Forelimb muscle (tissue), 1 donor: Measurements from ENCODE around the gene GPR3. TPM values are rescaled to one million over a fixed set of nuclear protein-coding genes. Genes with fewer than 3 reads are reported as not detected.

Experiments
- DNase-seq: peaks from one replicate; pipeline ENCODE4 v3.0.0-alpha.2; 2013; ENCODE audit warnings: low read depth
- polyA plus RNA-seq: library from polyadenylated mRNA; unstranded; fragments of 120-200 nt; gene quantifications from one replicate; pipeline ENCODE4 v1.2.1, GENCODE V29; 2013; ENCODE audit not compliant: insufficient read length

GPR3 gene
- polyA plus RNA-seq: 0.75 TPM

- peak; percentile 52 for DNase-seq
Observed at GRCh38 chr1:27392096-27392777, at the start of gene GPR3. Gene GPR3 (plus strand): TSS chr1:27392622. CDS start chr1:27393799, 1,177 bp downstream.

GRCh38 chr1:27342778-27343638 is 49.4 kb upstream of the GPR3 start:
- no peak for DNase-seq

DNA sequence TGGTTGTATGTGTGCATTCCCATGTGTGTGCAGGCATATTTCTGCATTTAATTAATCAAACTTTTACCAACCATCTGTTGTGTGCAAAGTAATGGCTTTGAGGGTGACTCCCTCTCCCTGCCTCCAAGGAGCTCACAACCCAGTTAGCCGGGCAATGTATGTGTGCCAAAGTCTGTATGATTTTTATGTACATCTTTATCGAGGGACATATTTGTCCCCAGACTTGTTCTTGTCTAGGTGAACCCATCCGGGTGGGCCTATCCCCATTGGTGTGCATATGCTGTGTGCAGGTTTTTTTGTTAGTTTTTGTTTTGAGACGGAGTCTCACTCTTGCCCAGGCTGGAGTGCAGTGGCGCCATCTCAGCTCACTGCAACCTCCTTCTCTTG is 48.8 kb upstream of the GPR3 start:
- DNase-seq: no peak

DNA sequence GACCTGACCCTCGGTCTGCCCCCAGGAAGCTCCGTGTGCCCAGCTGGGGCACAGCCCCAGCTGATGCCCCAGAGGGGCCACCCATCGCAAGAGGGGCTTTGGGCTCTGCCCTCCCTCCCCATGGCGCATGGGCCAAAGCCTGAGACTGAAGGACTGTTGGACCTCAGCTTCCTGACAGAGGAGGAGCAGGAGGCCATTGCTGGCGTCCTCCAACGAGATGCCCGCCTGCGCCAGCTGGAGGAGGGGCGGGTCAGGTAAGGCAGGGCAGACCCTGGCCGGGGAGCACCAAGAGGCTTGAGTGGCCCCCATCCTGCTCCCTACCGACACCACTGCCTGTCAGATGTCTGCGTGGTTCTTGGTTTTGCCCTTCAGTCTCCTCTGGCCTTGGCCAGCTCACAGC is 47.1 kb upstream of the GPR3 start:
- no peak for DNase-seq

GRCh38 chr1:27346357-27346756 is 46.1 kb upstream of the GPR3 start:
- no peak for DNase-seq

DNA sequence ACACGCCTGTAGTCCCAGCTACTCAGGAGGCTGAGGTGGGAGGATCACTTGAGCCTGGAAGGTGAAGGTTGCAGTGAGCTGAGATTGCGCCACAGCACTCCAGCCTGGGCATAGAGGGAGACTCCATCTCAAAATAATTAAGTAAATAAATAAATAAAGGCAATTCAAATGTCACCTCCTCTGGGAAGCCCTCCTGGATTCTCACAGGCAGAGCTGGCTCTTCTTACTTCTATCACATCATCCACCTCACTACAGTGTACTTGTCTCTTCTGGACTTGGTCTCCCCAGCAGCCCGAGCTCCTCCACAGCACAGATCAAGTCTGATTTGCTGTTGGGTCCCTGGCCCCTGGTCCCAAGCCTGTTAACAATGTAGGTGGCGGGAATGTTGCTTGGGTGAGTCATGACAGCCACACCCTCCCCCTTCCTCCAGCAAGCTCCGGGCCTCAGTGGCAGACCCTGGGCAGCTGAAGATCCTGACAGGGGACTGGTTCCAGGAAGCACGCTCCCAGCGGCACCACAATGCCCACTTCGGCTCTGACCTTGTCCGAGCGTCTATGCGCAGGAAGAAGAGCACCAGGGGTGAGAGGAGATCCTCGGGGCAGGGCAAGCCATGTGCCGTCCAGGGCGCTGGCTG is 45.3 kb upstream of the GPR3 start:
- DNase-seq: no peak

DNA sequence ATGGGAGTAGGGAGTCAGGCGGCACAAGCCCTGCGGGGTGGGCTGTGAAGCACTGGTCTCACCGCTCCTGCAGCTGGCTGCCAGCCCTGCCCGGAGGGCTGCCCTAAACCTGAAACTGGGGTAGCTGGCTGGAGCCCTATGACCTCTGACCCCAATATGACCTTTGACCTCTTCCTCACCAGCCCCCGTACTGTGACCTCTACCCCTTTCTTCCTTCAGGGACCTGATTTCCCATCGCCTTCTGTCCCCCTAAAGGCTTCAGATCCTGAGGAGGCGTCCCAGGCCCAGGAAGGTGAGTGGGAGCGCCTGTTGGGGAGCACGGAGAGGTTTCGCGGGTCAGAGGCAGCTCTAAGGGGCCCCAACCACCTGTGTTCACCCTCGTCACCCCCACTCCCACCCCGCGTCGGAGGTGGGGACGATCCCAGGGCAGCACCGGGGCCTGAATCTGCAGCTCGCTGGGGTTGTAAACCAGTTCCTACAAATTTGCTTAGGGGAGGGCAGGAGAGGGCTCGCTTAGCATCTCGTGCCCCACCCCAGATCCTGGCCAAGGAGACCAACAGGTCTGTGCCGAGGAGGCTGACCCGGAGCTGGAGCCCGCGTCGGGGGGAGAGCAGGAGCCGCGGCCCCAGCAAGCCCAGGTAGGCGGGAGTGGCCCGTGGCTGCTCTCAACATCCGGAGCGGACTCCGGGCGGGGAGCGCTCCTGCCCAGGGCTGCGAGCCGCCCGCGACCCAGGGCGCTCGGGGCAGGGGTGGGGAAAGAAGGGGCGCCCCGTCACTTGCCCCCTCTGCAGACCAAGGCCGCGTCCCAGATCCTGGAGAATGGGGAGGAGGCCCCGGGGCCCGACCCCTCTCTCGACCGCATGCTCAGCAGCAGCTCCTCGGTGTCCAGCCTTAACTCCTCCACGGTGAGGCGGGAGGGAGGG is 43.3 kb upstream of the GPR3 start:
- no peak for DNase-seq

- DNase-seq: no peak
Observed at GRCh38 chr1:27349784-27350662, 42.4 kb upstream of the GPR3 start.

DNA sequence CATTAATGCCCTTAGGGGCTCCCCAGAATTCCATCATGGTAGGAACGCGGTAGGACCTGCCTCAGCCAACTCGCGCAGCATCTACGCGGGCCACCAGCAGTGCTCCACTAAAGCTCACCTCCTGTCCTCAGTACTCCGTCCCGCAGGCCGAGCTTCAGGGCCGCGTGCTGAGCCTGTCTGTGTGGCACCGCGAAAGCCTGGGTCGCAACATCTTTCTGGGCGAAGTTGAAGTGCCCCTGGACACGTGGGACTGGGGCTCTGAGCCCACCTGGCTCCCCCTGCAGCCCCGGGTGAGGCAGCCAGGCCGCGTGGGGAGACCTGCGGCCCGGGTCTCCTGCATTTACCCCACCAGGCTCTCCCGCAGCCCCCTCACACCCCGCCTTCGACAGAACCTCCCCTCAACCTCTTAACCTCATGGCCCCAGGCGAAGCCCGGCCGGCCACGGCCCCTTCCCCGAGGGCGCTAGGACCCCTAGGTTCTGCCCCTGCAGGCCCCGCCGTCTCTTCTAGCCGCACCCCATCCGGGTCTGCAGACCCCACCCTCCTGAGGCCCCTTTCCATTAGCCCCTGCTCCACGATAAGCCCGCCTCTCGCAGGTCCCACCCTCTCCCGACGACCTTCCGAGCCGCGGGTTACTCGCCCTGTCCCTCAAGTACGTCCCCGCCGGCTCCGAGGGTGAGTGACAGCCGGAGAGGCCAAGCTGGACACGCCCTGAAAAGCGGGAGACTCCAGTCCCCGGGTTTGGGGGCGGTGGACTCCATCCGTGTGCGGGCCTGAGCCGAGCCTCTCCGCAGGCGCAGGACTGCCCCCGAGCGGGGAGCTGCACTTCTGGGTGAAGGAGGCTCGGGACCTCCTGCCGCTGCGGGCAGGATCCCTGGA is 41.5 kb upstream of the GPR3 start:
- DNase-seq: no peak

GRCh38 chr1:27351541-27352107 is 40.8 kb upstream of the GPR3 start:
- no peak for DNase-seq

DNA sequence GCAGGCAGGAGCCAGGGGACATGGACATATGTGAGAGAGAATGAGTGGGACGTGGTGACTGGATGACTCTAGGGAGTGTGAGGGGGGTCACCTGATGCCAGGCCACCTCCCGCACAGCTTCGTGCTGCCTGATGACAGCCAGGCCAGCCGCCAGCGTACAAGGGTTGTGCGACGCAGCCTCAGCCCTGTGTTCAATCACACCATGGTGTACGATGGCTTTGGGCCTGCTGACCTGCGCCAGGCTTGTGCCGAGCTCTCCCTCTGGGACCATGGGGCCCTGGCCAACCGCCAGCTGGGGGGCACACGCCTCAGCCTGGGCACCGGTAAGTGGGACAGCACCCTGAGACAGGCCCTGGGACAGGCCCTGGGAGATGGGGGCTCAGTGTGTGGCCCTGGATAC is 39.3 kb upstream of the GPR3 start:
- DNase-seq: no peak

GRCh38 chr1:27353629-27354028 is 38.8 kb upstream of the GPR3 start:
- DNase-seq: no peak

DNA sequence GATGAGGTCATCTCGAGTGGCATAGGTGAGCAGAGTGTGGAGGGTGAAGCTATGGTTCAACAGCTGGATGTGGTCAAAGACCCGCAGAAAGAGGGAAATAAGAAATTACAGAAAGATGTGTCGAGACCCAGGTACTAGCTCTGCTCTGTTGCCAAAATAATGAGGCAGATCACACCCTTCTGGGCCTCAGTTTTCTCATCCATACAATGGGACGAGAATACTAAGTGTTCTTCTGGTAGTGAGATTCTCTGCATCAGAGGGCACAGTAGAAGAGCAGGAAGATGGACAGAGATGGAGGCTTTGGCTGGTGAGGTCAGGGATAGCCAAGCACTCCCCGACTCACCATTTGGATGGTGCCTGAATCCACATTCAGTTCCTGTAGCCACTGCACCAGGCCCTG is 36.7 kb upstream of the GPR3 start:
- DNase-seq: no peak

DNA sequence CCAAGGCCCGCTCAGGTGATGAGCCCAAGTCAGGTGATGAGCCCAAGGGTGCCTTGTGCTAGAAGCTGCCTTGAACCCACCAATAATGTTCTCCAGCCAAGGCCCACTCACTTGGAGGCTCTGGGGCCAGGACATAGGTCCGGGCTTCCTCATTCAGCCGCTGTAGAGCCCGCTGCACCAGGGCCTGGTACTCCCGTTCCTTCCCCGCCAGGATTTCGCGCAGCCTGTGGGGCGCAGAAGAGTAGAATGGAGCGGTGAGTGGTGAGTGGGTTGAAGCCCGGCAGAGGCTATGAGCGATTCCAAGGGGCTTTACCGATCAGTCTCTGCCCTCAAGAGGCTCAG is 36.2 kb upstream of the GPR3 start:
- DNase-seq: no peak

GRCh38 chr1:27356619-27357280 is 35.7 kb upstream of the GPR3 start:
- DNase-seq: no peak

DNA sequence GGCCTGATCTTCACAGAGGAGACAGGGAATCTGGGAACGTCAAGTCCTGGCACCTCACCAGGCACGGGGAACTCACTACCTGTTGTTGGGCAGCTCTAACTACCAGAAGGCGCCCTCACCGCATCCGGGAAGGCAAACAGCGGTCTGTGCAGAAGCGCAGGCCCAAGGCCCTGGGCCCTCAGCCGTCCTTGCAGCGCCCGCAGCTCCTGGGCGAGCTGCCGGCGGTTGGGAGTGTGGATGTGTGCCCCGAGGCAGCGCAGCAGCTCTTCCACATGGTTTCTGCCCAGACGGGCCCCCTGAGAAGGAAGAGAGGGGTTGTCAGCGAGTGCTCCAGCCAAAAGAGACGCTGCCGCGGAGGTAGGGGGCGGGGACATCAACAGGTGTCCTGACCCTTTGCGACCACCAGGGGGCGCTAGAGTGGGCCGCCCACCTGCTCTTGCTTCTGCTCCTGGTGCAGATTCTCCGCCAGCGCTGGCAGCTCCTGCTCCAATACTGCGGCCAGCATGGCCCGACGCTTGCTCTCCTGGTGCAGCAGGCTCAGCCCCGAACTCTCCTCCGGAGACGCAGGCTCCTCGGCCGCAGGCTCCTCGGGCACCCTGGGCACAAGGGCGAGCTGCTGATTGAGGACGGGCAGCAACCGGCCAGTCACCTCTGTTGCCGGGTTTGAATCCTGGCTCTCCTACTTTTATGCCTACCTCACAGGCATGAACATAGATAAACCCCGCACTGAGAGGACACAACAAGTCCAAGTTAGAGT is 35.0 kb upstream of the GPR3 start:
- no peak for DNase-seq

DNA sequence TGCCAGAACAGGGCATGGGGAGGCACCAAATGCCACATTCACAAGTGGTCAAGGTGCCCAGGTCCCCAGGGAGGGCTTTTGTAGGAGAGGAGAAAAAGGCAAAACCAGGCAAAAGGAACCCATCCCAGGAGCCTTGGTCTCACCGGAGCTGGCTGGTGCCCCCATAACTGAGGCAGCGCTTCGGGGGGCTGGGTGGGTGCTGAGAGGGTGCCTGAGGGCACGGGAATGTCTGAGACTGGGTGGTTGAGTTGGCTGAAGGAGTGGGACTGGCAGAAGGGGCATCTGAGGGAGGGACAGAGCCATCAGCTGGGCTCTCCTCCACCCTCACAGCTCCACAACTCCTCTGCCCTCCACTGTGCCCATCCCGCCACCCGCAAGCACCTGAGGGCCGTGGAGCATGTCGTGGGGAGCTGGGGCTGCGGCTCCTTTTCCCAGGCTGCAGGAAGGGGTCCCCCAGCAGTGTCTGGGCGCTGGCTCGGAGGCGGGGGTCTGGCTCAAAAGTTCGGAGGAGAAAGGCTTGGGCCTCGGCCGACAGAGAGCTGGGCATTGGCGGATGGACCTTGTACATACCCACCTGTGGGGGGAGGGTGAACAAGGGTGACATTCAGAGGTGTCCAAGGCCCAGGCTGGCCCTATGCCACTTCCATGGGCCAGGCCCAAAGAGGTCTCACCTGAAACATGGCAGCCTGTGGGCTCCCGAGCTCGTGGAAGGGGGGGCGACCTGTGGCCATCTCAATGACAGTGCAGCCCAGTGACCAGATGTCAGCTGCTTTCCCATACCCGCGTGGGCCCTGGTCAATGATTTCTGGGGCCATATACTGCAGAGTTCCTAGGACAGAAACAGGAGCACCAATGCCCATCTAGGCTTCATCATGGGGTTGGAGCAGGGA is 34.1 kb upstream of the GPR3 start:
- no peak for DNase-seq
